Pancreas (tissue), 10 donors: ENCODE measurements around the gene BAZ2B. TPM values are rescaled to one million over a fixed set of nuclear protein-coding genes. Genes with fewer than 3 reads are reported as not detected.

Experiments used
- ATAC-seq, 4 donors: fragments of 200-7000 bp; cut with Tn5 transposase; one replicate each; pipeline versions ENCODE4 v1.8.0 to v1.9.1; 2020; ENCODE audit warnings: mild to moderate bottlenecking in 4 of 4, moderate library complexity in 4 of 4
- DNase-seq, 6 donors: peaks; one replicate each; pipeline ENCODE4 v3.0.0-alpha.2; 2020
- FAIRE-seq: peaks from 2 replicates; lab custom pipeline; 2012; peaks lifted over from hg19 to GRCh38; lab: Jason Lieb, UNC
- H3K27ac ChIP-seq, 4 donors: fragments of 200-600 bp; sonication (generic); 1 replicate in 3 of 4; 2 replicates in 1 of 4; pipeline versions ENCODE4 v1.5.0 to v1.8.0; 2020
- H3K27me3 ChIP-seq, 4 donors: fragments of 200-600 bp; one replicate each; pipeline ENCODE4 v1.8.0; 2021
- H3K36me3 ChIP-seq, 3 donors: fragments of 200-600 bp; sonication (generic) in 1 of 3; one replicate each; pipeline versions ENCODE4 v1.5.0 to v1.8.0; 2020 to 2021
- H3K4me1 ChIP-seq, 3 donors: fragments of 200-600 bp; one replicate each; pipeline ENCODE4 v1.8.0; 2021
- H3K4me3 ChIP-seq, 4 donors: fragments of 200-600 bp; sonication (generic) in 2 of 4; one replicate each; pipeline versions ENCODE4 v1.5.0 to v1.8.0; 2020 to 2021
- H3K9me3 ChIP-seq, 4 donors: fragments of 200-600 bp; one replicate each; pipeline ENCODE4 v1.8.0; 2021
- WGBS, 2 donors: extraction: QIAGEN DNeasy Blood & Tissue Kit; methylation state at CpG; one replicate each; pipeline ENCODE4 v1.1.7; 2013; 5-methylcytosine and 5-hydroxymethylcytosine counted together
- intact Hi-C, 3 donors: fragments of 100-400 bp; cut with DNase I; formaldehyde crosslinking; loops; one replicate each; pipeline versions ENCODE4 v1.11.1 to v1.14.2; 2022
- polyA plus RNA-seq, 2 donors: library from polyadenylated mRNA; stranded (reverse); fragments of 200-250 nt; gene quantifications; one replicate each; pipeline ENCODE4 v1.2.3, GENCODE V29; 2013
- total RNA-seq, 6 donors: library from RNA; stranded (reverse); fragmentation: NEBNext Ultra II Directional in 4 of 6; extraction: Animal tissue kit (Norgen Biotek cat#: 25700) in 4 of 6; gene quantifications; one replicate each; pipeline versions ENCODE4 v1.2.1 to v1.2.4, GENCODE V29; 2021 to 2023
- TF ChIP-seq, protein P1 (sequence below), 4 donors: fragments of 200-600 bp; sonication (generic) in 3 of 4; IDR thresholded peaks; one replicate each; pipeline versions ENCODE4 v1.5.0 to v1.8.0; 2021; ENCODE audit warnings: antibody characterized with exemption in 4 of 4
- donor health status: healthy with polysubstance abuse.
- donor health status: DM: no; HTN: no; CAD: no; lungs with moderate emphysema.
- donor health status: DM: no; HTN: no; CAD: no.
- donor health status: control.
- donor health status: control.
- donor health status: Bipolar disorder and iron deficiency.
- donor health status: DM: yes; HTN: yes; CAD: no.
- donor health status: DM: no; HTN: no; CAD: no.
- donor health status: DM: no; HTN: no; CAD: no.
- donor health status: DM: yes; HTN: yes; CAD: no.

Gene BAZ2B
- total and polyA plus RNA-seq, 8 donors: 14.4 to 52.1 (median 34.4) TPM

DNA sequence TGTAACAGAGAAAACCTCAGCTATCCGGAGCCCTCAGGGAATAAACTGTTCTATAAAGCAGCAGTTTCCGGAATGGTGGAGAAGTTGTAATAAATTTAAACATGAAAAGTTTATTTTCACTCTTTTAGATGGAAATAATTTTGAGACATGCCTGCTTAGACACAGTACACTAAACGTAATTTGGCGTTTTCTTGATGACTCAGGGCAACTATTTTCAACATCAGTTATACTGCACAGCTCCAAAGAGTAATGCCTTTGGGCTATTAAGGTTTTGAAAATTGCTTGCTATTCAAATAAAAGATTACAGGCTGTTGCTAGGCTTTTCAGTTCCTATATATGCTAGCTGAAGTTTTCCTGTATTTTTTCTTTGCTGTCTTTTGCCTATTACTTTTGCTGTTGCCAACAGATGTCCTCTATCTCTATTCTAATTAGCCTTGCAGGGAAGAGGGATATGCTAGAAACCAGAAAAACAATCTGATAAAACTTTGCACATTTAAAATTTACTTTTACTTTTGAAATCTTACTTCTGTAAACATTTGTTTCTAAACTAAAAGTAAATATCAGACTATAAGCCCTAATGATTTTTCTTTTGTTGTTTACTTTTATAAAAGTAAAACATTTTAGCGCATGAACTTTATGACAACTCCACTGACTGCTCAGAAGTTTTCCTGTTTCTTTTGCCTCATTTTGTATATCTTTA lies 216.5 kb downstream of the BAZ2B start:
- Histone ChIP-seq H3K4me1 (no peaks in the 10 kb centered on the region), H3K27ac (no peak overlapping the region), H3K36me3 (peaks cover 0 to 12% (median 6%) of the 10 kb centered on the region in 3 donors), H3K9me3 (no peaks in the 10 kb centered on the region), H3K27me3 (no peaks in the 10 kb centered on the region), H3K4me3 (no peak overlapping the region)
- WGBS, 2 donors: 58 to 62% methylated on average over 5 of the region's 5 CpGs
- intact Hi-C loops: no loop called here
- ATAC-seq: peak in 3 of 4 donors; percentile 14 to 31 (median 16)
- DNase-seq: no peak
- FAIRE-seq: no peak
- TF ChIP-seq, protein P1, sequence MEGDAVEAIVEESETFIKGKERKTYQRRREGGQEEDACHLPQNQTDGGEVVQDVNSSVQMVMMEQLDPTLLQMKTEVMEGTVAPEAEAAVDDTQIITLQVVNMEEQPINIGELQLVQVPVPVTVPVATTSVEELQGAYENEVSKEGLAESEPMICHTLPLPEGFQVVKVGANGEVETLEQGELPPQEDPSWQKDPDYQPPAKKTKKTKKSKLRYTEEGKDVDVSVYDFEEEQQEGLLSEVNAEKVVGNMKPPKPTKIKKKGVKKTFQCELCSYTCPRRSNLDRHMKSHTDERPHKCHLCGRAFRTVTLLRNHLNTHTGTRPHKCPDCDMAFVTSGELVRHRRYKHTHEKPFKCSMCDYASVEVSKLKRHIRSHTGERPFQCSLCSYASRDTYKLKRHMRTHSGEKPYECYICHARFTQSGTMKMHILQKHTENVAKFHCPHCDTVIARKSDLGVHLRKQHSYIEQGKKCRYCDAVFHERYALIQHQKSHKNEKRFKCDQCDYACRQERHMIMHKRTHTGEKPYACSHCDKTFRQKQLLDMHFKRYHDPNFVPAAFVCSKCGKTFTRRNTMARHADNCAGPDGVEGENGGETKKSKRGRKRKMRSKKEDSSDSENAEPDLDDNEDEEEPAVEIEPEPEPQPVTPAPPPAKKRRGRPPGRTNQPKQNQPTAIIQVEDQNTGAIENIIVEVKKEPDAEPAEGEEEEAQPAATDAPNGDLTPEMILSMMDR (IDR thresholded peaks at IDR 0.05): no peak

- H3K27me3 ChIP-seq: no peaks in the 10 kb centered on the region
- H3K4me1 ChIP-seq: no peaks in the 10 kb centered on the region
- ATAC-seq (no peak), DNase-seq (no peak), FAIRE-seq (no peak)
- H3K4me3 ChIP-seq: no peak overlapping the region
- TF ChIP-seq, protein P1 (IDR thresholded peaks at IDR 0.05): no peak
- H3K36me3 ChIP-seq: peaks cover 0 to 5% (median 0%) of the 10 kb centered on the region in 3 donors
- no peak overlapping the region for H3K27ac ChIP-seq
- WGBS, 2 donors: 88 to 94% methylated on average over 1 of the region's 1 CpG
- intact Hi-C loops: no loop called here
- H3K9me3 ChIP-seq: no peaks in the 10 kb centered on the region
These were observed 219.5 kb downstream of the BAZ2B start for GRCh38 chr2:159396799-159397198.

DNA sequence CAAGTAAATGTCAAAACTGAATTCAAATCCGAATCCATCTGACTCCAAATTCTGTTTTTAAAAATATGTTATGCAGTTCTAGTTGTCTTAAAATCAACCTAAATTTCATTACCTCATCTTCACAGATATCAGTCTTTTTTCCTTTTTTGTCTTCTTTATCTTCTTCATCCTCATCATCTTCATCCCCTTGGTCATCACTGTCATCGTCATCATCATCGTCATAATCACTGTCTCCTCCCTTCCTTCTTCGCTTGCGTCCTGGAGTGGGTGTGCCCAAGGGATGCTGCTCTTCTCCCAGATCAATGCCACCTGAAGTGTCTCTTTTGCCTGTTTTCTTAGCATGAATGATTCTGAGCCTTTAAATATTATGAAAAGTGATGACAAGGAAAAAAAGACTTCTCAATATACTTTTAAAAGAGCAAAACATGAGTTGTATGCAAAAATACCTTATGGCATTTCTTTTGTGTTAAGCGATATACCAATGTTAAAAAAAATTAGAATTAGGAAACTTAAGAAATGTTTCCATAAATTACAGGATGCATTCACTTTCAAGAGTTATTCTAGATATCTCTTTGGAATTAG lies 233.8 kb downstream of the BAZ2B start:
- ATAC-seq (no peak), DNase-seq (no peak), FAIRE-seq (no peak)
- H3K4me3 ChIP-seq: no peak overlapping the region
- H3K9me3 ChIP-seq: no peaks in the 10 kb centered on the region
- H3K4me1 ChIP-seq: no peaks in the 10 kb centered on the region
- H3K36me3 ChIP-seq: peaks cover 2 to 25% (median 6%) of the 10 kb centered on the region in 3 donors
- no peak overlapping the region for H3K27ac ChIP-seq
- H3K27me3 ChIP-seq: no peaks in the 10 kb centered on the region
- 94 to 98% methylated on average over 6 of the region's 6 CpGs for WGBS, 2 donors
- TF ChIP-seq, protein P1 (IDR thresholded peaks at IDR 0.05): no peak
- intact Hi-C loops: no loop called here

DNA sequence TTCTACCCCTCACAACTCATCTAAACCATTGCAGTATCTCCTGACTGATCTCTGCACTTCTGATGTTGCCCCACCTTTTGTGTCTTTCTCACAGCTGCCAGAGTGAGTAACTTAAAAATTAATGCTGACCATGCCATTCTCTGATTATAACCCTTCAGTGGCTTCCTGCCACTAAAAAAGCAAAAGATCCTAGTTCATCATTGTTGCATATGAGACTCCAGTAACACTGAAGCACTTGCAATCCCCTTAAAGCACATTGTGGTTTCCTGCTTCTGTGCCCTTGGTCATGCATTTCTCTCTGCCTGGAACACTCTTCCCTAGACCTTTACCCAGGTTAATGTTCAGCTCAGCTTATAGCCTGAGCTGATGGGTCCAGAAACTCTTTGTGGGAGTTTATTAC lies 234.8 kb downstream of the BAZ2B start:
- peaks cover 2 to 24% (median 6%) of the 10 kb centered on the region in 3 donors for H3K36me3 ChIP-seq
- no peaks in the 10 kb centered on the region for H3K27me3 ChIP-seq
- TF ChIP-seq, protein P1 (IDR thresholded peaks at IDR 0.05): no peak
- H3K9me3 ChIP-seq: no peaks in the 10 kb centered on the region
- DNase-seq: no peak
- no peak for FAIRE-seq
- intact Hi-C loops: no loop called here
- no peaks in the 10 kb centered on the region for H3K4me1 ChIP-seq
- no peak for ATAC-seq
- no peak overlapping the region for H3K27ac ChIP-seq
- H3K4me3 ChIP-seq: no peak overlapping the region

DNA sequence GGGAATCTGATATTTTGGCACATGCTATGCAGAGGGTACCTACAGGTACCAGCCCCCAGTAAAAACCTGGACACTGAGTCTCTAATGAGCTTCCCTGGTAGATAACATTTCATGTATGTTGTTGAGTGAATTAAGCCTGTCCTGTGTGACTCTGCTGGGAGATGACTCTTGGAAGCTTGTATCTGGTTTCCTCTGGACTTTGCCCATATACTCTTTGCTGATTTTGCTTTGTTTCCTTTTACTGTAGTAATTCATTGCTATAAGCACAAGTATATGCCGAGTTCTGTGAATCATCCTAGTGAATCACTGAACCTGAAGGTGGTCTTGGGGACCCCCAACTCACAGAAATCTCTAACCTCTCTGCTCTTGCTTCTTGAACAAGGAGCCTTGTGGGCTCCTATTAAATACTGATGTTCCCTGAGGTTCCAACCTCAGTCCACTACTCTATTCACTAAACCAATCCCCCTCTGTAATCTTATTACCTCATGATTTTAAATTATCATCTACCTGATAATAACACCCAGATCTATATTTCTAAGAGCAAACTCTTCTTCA lies 235.6 kb downstream of the BAZ2B start:
- WGBS, 2 donors: 95 to 100% methylated on average over 1 of the region's 1 CpG
- no peaks in the 10 kb centered on the region for H3K4me1 ChIP-seq
- intact Hi-C loops: no loop called here
- ATAC-seq (no peak), FAIRE-seq (no peak), DNase-seq (no peak)
- H3K9me3 ChIP-seq: no peaks in the 10 kb centered on the region
- no peaks in the 10 kb centered on the region for H3K27me3 ChIP-seq
- H3K36me3 ChIP-seq: peaks cover under 1 to 16% (median 2%) of the 10 kb centered on the region in 3 donors
- no peak overlapping the region for H3K4me3 ChIP-seq
- no peak overlapping the region for H3K27ac ChIP-seq
- TF ChIP-seq, protein P1 (IDR thresholded peaks at IDR 0.05): no peak
